Vagina (tissue), 2 donors: Measurements from ENCODE around the gene C1orf21. TPM values are rescaled to one million over a fixed set of nuclear protein-coding genes. Genes with fewer than 3 reads are reported as not detected.

Experiments
- DNase-seq, 2 donors: peaks; one replicate each; pipeline ENCODE4 v3.0.0-alpha.2; 2017; ENCODE audit errors: extremely low spot score in 2 of 2
- H3K27ac ChIP-seq: fragments of 200-600 bp; sonication (generic); one replicate; pipeline ENCODE4 v1.5.1; 2019
- H3K27me3 ChIP-seq: fragments of 200-600 bp; sonication (generic); one replicate; pipeline ENCODE4 v1.5.1; 2019
- H3K36me3 ChIP-seq, 2 donors: fragments of 200-600 bp; sonication (generic); one replicate each; pipeline ENCODE4 v1.5.1; 2017 to 2019
- H3K4me1 ChIP-seq: fragments of 200-600 bp; sonication (generic); one replicate; pipeline ENCODE4 v1.5.1; 2019
- H3K4me3 ChIP-seq, 2 donors: fragments of 200-600 bp; sonication (generic); 1 replicate in 1 of 2; 2 replicates in 1 of 2; pipeline ENCODE4 v1.5.1; 2016 to 2019
- H3K9me3 ChIP-seq: fragments of 200-600 bp; sonication (generic); one replicate; pipeline ENCODE4 v1.5.1; 2019
- CTCF ChIP-seq, 3 experiments: fragments of 450-650 bp in 2 of 3; fragments of 200-600 bp in 1 of 3; sonication (generic) in 1 of 3; IDR thresholded peaks; one replicate each; pipeline ENCODE4 v1.5.1; 2017 to 2019; ENCODE audit warnings: antibody characterized with exemption in 3 of 3, mild to moderate bottlenecking in 2 of 3, moderate library complexity in 2 of 3
- POLR2A ChIP-seq, 2 donors: fragments of 450-650 bp; IDR thresholded peaks; one replicate each; pipeline ENCODE4 v1.6.1; 2017; ENCODE audit warnings: antibody characterized with exemption in 2 of 2, mild to moderate bottlenecking in 2 of 2, moderate library complexity in 2 of 2
- POLR2AphosphoS5 ChIP-seq, 2 donors: sonication (generic); formaldehyde crosslinking; IDR thresholded peaks; one replicate each; pipeline ENCODE4 v1.9.0; 2017; ENCODE audit warnings: antibody characterized with exemption in 2 of 2, mild to moderate bottlenecking in 2 of 2, low read depth in 1 of 2; ENCODE audit not compliant: insufficient read depth in 1 of 2
- intact Hi-C: fragments of 100-400 bp; cut with DNase I; formaldehyde crosslinking; loops from one replicate; pipeline ENCODE4 v1.15.1; 2023
- total RNA-seq: library from RNA; depleted of rRNA; stranded (reverse); fragments of >200 nt; gene quantifications from one replicate; pipeline ENCODE4 v1.2.3, GENCODE V29; 2016

Gene C1orf21
- total RNA-seq, 1 donor from 2014 or later, result 24.1 TPM

GRCh38 chr1:184424157-184424556, 37.3 kb downstream of the C1orf21 start:
- H3K36me3 ChIP-seq, result no peaks in the 10 kb centered on the region
- TF ChIP-seq POLR2A (IDR thresholded peaks at IDR 0.05) (no peak), CTCF (IDR thresholded peaks at IDR 0.05) (no peak)
- intact Hi-C loops, result no loop called here
- no peaks in the 10 kb centered on the region for H3K27me3 ChIP-seq
- no peaks in the 10 kb centered on the region for H3K9me3 ChIP-seq
- peaks cover 77% of the 10 kb centered on the region for H3K4me1 ChIP-seq
- no peak overlapping the region for H3K27ac ChIP-seq
- no peak for DNase-seq
- no peak overlapping the region for H3K4me3 ChIP-seq

- DNase-seq, result no peak
- Histone ChIP-seq H3K9me3 (no peaks in the 10 kb centered on the region), H3K4me3 (no peak overlapping the region), H3K27ac (no peak overlapping the region), H3K27me3 (no peaks in the 10 kb centered on the region), H3K36me3 (no peaks in the 10 kb centered on the region), H3K4me1 (peaks cover 69% of the 10 kb centered on the region)
- intact Hi-C loops, result no loop called here
- TF ChIP-seq POLR2AphosphoS5 (IDR thresholded peaks at IDR 0.05; ENCODE audit: insufficient read depth in 1 of 2, low read depth in 1 of 2), result no peak
Measured at GRCh38 chr1:184424945-184425344, 38.1 kb downstream of the C1orf21 start.

- no peak for DNase-seq
- Histone ChIP-seq H3K27me3 (no peaks in the 10 kb centered on the region), H3K27ac (no peak overlapping the region), H3K4me1 (peaks cover 61% of the 10 kb centered on the region), H3K9me3 (no peaks in the 10 kb centered on the region), H3K36me3 (no peaks in the 10 kb centered on the region), H3K4me3 (no peak overlapping the region)
- no peak for TF ChIP-seq POLR2A (IDR thresholded peaks at IDR 0.05)
- no peak for TF ChIP-seq CTCF (IDR thresholded peaks at IDR 0.05)
- TF ChIP-seq POLR2AphosphoS5 (IDR thresholded peaks at IDR 0.05; ENCODE audit: insufficient read depth in 1 of 2, low read depth in 1 of 2), result peak in 1 of 2 donors; percentile 64
- intact Hi-C loops, result no loop called here
Measured at GRCh38 chr1:184425449-184426277, 38.8 kb downstream of the C1orf21 start.

GRCh38 chr1:184426278-184426674, 39.4 kb downstream of the C1orf21 start:
- H3K36me3 ChIP-seq, result no peaks in the 10 kb centered on the region
- no peak for TF ChIP-seq POLR2A (IDR thresholded peaks at IDR 0.05)
- no peak for TF ChIP-seq POLR2AphosphoS5 (IDR thresholded peaks at IDR 0.05; ENCODE audit: insufficient read depth in 1 of 2, low read depth in 1 of 2)
- no peak for TF ChIP-seq CTCF (IDR thresholded peaks at IDR 0.05)
- H3K27me3 ChIP-seq, result no peaks in the 10 kb centered on the region
- H3K4me3 ChIP-seq, result no peak overlapping the region
- intact Hi-C loops, result no loop called here
- H3K4me1 ChIP-seq, result peaks cover 55% of the 10 kb centered on the region
- no peak for DNase-seq
- H3K9me3 ChIP-seq, result no peaks in the 10 kb centered on the region
- no peak overlapping the region for H3K27ac ChIP-seq

- TF ChIP-seq CTCF (IDR thresholded peaks at IDR 0.05), result no peak
- no peak for TF ChIP-seq POLR2A (IDR thresholded peaks at IDR 0.05)
- TF ChIP-seq POLR2AphosphoS5 (IDR thresholded peaks at IDR 0.05; ENCODE audit: insufficient read depth in 1 of 2, low read depth in 1 of 2), result no peak
- Histone ChIP-seq H3K9me3 (no peaks in the 10 kb centered on the region), H3K27ac (no peak overlapping the region), H3K36me3 (no peaks in the 10 kb centered on the region), H3K4me1 (peaks cover 44% of the 10 kb centered on the region), H3K4me3 (no peak overlapping the region), H3K27me3 (no peaks in the 10 kb centered on the region)
- no peak for DNase-seq
- intact Hi-C loops, result no loop called here
Measured at GRCh38 chr1:184427722-184428121, 40.9 kb downstream of the C1orf21 start.
